Left cardiac atrium (tissue), 4 donors: ENCODE measurements around the gene GABARAP. TPM values are rescaled to one million over a fixed set of nuclear protein-coding genes. Genes with fewer than 3 reads are reported as not detected.
A peak's percentile ranks its signal among the peaks of the same experiment; 100 is the strongest.
"Not testable (repeated sequence)": the region's sequence is repeated elsewhere in the genome, so short reads cannot be mapped to it uniquely, and the experiment has no call there.

ENCODE experiments used
- ATAC-seq, 2 donors: fragments of 200-7000 bp; cut with Tn5 transposase; one replicate each; pipeline ENCODE4 v1.9.1; 2020; ENCODE audit warnings: mild to moderate bottlenecking in 2 of 2, moderate library complexity in 2 of 2
- DNase-seq: peaks from one replicate; pipeline ENCODE4 v3.0.0-alpha.2; 2020
- intact Hi-C, 2 donors: fragments of 100-400 bp; cut with DNase I; formaldehyde crosslinking; loops; one replicate each; pipeline versions ENCODE4 v1.14.1 to v1.15.1; 2022 to 2023
- total RNA-seq, 2 donors: library from RNA; stranded (reverse); fragmentation: NEBNext Ultra II Directional; extraction: Animal tissue kit (Norgen Biotek cat#: 25700); gene quantifications; one replicate each; pipeline ENCODE4 v1.2.1, GENCODE V29; 2021
- donor health status: DM: no; HTN: yes; CAD: no.
- donor health status: DM: no; HTN: yes; CAD: no; lungs with severe emphysema.
- donor health status: DM: yes; HTN: yes; CAD: no.
- donor health status: Dilated cardiomyopathy.

Gene GABARAP
- total RNA-seq, 2 donors from 2014 or later = 459 to 475 TPM

DNA sequence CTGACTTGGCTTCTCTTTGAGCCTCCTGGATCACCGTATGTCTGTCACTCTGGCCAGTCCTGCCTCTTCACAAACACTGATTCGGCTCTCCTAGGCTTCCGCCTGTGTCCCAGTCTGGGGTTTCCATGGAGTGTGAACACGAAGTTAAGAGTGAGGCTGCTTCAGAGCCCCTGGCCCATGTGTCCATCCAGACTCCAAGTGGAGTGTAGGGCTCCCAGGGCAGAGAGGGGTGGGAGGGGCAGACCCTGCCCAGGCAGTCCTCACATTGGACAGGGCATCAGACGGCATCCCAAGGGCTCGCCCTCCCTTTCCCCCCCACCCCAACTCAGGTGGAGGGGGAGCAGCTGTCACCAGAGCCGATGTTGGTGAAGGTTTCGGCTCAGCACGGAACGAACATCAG lies 1.6 kb upstream of the GABARAP start:
- DNase-seq, ATAC-seq, intact Hi-C loops: not testable (repeated sequence)

- DNase-seq (no peak), ATAC-seq (no peak)
- intact Hi-C loops = no loop called here
Observed at GRCh38 chr17:7243453-7243729, 1.1 kb upstream of the GABARAP start.

- intact Hi-C loops = no loop called here
- ATAC-seq (peak; percentile 59 to 63), DNase-seq (peak; percentile 97)
Observed at GRCh38 chr17:7242717-7243452, 636 bp upstream of the GABARAP start.

DNA sequence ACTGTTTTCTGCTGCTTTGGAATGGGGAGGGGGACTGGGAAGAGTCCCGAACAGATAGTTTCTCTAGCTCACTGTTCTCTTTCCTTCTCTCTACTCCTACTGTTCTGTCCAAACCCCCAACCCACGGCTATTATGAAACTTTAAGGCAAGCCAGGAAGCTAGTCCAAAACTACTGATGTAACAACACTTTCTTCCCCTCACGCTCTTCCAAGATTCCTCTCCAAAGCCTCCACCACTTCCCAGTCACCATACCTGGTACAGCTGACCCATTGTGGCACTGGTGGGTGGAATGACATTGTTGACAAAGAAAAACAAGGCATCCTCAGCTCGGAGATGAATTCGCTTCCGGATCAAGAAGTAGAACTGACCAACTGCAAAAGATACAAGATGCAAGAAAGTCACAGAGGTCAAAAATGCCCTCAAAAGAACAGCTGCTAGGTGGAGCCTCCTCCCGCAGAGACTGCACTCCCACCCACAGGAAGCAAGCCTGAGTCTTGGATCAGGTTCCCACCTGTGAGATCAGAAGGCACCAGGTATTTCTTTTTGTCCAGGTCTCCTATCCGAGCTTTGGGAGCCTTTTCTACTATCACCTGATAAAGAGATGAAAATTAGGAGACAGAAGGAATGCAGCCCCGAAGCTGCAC lies 1.0 kb downstream of the GABARAP start:
- intact Hi-C loops = no loop called here
- DNase-seq (no peak), ATAC-seq (no peak)

DNA sequence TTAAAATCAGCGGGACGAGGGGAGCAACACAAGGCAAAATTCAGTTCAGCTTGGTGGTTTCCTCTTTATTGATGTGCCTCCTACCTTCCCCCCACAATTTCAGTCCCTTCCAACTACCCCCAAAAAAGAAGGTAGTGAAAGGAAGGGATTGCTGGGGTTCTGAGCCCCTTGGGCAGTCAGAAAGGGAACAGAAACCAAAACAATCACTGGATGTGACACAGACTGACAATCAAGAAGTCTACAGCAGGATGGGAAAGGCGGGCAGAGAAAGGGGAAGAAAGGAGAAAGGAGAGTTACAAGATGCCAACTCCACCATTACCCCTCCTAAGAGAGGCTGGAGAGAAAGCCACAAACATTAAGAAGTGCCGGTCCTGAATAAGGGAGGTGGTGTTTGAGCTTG lies 1.9 kb downstream of the GABARAP start:
- DNase-seq (no peak), ATAC-seq (no peak)
- intact Hi-C loops = no loop called here

- peak; percentile 71 to 79 for ATAC-seq
- intact Hi-C loops = no loop called here
- DNase-seq = peak; percentile 99
Observed at GRCh38 chr17:7239091-7240027, 2.9 kb downstream of the GABARAP start, which contains the start of gene PHF23. PHF23 (minus strand) TSS chr17:7239457; CDS start chr17:7239279, 178 bp downstream.

GRCh38 chr17:7238420-7239090 lies 3.7 kb downstream of the GABARAP start:
- intact Hi-C loops = no loop called here
- no peak for ATAC-seq
- peak; percentile 55 for DNase-seq

DNA sequence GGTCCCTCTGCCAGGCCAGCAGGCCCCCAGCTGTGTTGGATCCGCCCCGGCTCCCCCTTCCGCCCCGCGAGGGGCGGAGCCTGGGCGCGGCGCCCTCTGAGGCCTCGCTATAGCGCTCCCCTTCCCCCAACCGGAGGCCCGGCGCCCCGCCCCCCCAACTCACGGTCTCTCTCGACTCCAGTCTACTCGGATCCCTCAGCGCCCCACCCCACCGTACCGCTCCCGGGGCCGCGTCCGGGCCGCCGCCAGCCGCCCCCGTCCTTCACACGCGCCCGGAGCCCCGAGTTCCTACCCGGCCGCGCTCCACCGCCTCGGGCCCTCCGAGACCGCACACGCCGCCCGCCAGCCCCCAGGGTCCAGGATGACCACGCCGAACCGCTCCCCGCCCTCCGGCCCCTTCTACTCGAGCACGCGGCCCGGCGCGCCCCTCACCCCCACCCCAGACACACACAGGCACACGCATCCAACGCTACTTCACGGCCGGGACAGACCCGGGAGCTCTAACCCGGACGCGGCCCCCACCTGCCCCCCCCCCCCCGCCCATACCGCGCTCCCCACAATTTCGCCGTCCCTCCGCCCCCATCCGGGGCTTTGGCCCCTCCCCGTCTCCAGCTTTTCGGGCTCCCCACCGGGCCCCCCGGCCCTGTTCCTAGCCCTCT lies 4.4 kb downstream of the GABARAP start:
- intact Hi-C loops = no loop called here
- ATAC-seq (peak; percentile 3 to 7), DNase-seq (peak; percentile 88)

DNA sequence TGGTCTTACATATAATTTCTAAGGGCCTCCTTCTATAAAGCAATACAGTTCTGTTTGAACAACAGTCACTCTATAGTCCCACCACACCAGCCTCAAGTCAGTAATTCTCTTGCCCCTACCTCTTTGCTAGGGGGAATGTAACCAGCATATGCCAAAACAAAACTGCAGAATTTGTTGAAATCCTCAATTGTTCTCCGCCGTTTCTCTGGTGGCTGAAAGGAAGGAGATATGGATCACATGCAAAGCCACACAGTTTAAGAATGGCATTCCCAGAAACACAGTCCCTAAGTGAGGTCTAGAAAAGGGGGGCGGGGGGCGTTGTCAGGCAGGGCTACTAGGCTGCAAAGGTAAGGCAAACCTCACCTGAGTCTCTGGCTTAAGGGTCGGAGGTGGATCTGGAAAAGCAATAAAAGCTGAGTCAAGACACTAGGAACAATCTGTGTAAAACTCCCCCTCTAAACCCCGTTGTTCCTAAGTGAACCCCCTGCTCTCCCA lies 4.9 kb downstream of the GABARAP start:
- no peak for ATAC-seq
- intact Hi-C loops = no loop called here
- no peak for DNase-seq

DNA sequence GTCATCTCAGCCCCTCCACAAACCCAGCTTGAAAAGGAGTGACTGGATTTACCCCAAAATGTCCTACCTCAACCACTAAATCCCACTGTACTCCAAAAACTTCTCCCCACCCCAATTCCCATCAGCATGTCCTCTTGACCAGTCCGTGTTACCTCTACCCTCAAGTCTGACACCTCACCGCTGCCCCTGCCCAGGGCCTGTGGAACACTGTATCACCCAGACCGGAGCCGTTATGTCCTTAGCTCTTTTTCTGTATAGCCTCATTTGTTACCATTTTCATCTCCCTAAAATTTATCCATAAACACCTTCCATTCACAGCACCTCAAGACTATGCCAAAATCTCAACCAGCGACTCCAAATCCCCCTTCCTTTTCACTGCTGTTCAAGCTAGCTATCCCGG lies 5.4 kb downstream of the GABARAP start:
- ATAC-seq (no peak), DNase-seq (no peak)
- intact Hi-C loops = no loop called here

- ATAC-seq (no peak), DNase-seq (no peak)
- intact Hi-C loops = no loop called here
Observed at GRCh38 chr17:7235693-7236665, 6.3 kb downstream of the GABARAP start.

GRCh38 chr17:7234083-7234951 lies 7.9 kb downstream of the GABARAP start, which contains the start of gene DVL2:
DVL2 (minus strand) TSS chr17:7234517; CDS start chr17:7234262, 255 bp downstream.
- ATAC-seq (peak; percentile 65 to 71), DNase-seq (peak; percentile 96)
- intact Hi-C loops = no loop called here

- ATAC-seq (peak in 1 of 2 donors; percentile 7), DNase-seq (no peak)
- intact Hi-C loops = no loop called here
Observed at GRCh38 chr17:7233701-7234082, 8.6 kb downstream of the GABARAP start.

GRCh38 chr17:7232114-7232513 lies 10.1 kb downstream of the GABARAP start:
- ATAC-seq (no peak), DNase-seq (no peak)
- intact Hi-C loops = no loop called here

DNA sequence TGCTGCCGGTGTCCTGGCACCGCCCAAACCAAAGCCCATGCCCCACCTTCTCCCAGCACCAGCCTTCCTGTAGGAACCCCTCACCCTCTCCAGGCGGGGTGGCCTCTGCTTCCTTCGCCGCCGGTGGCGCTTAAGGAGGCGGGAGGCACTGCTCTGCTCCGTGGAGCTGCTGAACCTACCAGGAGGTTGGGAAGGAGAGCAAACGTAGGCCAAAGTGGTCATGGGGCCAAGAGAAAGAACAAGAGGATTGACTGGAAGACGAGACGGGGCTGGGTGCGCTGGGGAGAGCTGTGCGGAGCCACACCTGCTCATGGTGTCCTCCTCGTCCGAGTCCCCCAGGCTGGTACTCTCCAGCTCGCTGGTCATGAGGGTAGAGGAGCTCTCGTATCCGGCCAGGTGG lies 12.7 kb downstream of the GABARAP start:
- ATAC-seq (no peak), DNase-seq (peak; percentile 22)
- intact Hi-C loops = no loop called here

DNA sequence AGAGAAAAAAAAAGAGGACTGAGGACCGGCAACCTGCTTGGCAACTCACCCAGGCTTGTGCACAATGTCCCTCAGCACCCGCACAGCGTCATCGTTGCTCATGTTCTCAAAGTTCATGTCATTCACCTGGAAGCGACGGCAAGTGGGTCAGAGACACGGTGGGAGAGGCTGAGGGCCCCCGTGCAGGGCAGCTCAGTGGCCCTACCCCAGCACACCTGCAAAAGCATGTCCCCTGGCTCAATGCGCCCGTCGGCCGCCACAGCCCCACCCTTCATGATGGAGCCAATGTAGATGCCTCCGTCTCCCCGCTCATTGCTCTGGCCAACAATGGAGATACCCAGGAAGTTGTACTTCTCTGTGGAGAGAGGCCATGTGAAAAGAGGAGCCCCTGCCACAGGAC lies 13.3 kb downstream of the GABARAP start:
- ATAC-seq (no peak), DNase-seq (no peak)
- intact Hi-C loops = no loop called here
